ENCODE results near the gene DCLRE1B.
A peak's percentile ranks its signal among the peaks of the same experiment; 100 is the strongest.

Gene DCLRE1B

DNA sequence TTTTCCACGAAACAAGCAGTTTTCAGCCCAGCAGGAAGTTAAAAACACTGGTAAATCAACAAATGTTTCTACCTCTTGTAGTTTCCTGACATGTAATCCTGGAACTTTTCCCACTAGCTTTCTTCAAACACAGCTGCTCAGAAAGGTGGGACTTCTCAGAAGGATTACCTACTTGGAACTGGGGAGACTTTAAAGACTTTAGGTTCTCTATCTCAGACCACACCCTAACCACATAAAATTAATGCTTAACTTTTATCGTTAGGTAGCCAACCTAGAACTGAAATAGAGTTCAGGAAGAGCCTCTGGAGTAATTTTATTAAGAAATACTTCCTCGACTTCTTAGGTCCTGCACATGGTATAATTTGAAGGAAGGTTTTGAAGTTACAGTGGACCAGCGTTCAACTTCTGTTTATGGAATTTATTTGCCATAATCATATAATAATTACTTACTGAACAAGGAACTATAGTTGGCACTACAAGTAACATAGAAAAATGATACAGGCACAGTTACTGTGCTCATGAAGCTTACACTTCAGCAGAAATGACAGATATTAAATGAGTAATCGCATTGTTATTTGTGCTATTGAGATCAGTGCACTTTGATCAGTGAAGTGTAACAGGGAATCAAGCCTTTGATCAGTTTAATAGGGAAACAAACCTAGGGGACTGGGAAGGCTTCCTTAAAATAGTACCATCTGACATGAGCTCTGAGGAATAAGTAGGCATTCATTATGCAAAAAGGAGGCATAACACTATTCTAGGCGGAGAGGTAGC, 17.5 kb upstream of the DCLRE1B start, which contains the start of gene BCL2L15:
BCL2L15 (minus strand) TSS at position 180 of the 774 bp plus-strand sequence. CDS start 206 bp downstream, outside the sequence.
- DNase-seq (ENCODE audit: low read depth): no peak

DNA sequence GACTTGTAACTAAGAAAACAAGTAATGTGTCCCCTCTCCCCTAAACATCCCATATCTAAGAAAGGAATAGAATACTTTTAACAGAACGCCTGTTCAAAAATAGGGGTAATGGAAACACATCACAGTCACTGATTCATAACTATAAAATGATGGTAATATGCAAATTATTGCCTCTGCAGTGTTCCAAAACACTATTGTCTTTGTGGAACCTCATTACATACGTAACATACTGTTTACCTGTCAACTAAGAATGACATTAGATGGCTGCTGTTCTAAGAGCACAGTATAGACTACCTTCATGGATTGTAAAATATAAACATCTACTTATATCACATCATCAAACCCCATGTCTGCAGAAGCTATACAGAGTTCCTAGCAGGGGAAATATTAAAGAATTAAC, 14.3 kb upstream of the DCLRE1B start:
- no peak for DNase-seq (ENCODE audit: low read depth)

DNA sequence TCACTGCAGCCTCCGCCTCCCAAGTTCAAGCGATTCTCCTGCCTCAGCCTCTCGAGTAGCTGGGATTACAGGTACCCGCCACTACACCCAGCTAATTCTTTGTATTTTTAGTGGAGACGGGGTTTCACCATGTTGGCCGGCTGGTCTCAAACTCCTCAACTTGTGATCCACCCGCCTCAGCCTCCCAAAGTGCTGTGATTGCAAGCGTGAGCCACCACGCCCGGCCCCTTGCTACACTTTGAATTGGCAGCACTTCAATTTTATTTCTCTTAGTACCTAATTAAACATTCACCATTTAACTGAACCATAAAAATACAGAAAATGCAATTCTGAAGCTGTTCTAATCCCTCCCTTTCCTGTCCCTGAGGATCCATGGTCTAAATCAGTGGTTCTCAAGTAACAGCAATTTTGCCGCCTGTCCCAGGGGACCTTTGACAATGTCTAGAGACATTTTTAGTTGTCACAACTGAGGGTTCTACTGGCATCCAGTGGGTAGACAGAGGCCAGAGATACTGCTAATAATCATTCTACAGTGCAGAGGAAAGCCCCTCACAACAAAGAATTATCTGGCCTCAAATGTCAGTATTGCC, 13.4 kb upstream of the DCLRE1B start:
- DNase-seq (ENCODE audit: low read depth): no peak

DNA sequence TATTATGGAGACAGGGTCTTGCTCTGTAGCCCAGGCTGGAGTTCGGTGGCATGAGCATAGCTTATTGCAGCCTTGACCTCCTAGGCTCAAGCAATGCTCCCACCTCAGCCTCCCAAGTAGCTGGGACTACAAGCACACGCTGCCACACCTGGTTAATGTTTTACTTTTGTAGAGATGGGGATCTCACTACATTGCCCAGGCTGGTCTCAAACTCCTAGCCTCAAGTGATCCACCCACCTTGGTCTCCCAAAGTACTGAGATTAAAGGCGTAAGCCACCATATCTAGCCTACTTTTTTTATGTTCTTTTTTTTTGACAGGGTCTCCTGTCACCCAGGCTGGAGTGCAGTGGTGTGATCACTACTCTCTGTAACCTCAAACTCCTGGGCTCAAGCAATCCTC, 11.9 kb upstream of the DCLRE1B start:
- no peak for DNase-seq (ENCODE audit: low read depth)

DNA sequence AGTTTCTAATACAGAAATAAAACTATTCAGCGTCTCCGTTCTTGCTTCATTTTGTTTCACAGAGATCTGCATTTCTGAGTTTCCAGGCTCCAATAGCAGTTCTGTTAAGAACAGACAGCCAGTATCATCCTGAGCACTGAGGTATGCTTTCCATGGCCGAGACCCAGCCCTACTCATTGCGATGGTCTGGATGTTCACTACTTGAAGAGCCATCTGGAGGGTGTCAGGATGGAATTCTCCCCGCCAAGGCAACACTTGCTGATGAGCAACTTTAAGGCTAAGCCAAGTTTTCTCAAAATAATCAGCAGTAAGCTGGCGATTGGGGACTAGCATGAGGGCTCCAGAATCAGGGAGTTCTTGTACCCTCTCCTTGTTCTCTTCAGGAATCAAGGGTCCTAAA, 10.0 kb upstream of the DCLRE1B start:
- no peak for DNase-seq (ENCODE audit: low read depth)

DNA sequence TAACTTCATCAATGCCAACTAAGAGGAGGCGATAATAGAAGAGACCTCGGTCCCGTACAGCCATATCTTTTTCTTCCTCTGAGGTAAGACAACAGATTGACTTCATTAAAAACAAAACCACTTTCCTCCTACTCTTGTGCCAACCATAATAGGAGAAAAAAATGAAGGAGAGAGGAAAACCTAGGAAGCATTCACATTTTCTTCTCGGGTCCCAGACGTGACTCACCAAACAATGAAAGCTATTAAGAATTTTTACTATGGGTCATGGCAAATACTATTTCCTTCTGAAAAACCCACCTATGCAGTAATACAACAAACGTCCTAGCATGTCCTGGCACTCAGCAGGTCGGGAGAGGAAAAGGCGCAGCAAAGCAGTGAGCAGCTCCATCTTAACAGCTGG, 9.2 kb upstream of the DCLRE1B start:
- DNase-seq (ENCODE audit: low read depth): no peak

DNA sequence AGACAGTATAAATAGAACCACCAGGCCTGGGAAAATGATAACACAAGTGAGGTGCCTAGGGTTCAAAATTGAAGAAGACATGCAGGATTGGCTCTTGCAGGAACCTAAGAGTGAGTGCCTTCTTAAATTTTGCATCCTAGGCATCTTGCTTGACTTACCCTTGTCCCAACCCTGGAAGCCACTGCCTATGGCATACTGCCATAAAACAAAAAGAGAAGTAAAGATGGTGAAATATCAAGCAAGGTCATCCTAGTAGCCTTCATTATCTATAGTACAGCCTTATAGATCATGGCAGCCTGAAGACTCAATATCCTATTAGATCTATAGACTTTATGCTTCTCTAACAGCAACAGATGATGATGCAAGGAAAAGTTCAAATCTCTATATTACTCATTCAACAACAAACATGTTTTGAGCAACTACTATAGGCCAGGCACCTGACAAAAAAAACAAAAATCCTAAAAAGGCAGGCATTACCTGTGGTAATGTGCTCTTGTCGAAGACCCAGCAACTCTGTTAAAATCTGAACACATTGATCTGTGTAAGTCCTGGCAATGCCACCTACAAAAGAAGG, 6.8 kb upstream of the DCLRE1B start:
- no peak for DNase-seq (ENCODE audit: low read depth)

DNA sequence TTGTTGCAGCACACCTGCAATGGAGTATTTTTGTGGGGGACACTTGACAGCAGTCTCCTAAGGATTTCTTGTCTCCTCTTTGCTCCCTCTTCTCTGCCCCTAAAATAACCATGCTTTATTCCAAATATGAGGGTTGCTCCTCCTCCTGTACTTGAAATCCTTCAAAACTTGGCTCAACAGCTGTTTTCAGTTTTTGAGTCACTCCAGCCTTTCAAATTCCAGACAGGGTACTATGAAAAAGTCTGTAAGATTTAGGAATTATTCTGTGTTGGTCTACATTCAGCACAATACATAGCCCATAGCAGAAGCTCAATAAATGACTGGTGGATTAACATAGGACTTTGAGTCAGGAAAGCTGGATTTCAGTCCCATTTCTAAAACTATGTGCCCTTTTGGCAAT, 6.0 kb upstream of the DCLRE1B start:
- no peak for DNase-seq (ENCODE audit: low read depth)

DNA sequence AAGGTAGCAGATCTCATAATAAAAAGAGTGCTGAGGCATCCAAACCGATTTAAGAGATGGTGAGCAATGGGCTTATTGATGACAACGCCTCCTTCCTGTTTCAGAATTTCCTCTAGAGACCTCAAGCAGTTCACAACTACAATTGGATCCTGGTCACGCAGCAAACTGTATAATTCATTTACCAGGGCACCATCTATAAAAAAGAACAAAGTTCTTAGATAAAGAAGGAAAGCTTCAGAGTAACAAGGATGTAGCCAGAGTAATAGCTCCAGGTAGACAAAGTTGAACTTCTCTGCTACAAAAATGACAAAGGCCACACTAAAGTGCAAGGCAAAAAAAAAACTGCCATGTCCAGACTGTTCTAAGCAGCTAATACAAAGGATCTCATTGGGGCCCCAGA, 3.9 kb upstream of the DCLRE1B start:
- DNase-seq (ENCODE audit: low read depth): no peak

DNA sequence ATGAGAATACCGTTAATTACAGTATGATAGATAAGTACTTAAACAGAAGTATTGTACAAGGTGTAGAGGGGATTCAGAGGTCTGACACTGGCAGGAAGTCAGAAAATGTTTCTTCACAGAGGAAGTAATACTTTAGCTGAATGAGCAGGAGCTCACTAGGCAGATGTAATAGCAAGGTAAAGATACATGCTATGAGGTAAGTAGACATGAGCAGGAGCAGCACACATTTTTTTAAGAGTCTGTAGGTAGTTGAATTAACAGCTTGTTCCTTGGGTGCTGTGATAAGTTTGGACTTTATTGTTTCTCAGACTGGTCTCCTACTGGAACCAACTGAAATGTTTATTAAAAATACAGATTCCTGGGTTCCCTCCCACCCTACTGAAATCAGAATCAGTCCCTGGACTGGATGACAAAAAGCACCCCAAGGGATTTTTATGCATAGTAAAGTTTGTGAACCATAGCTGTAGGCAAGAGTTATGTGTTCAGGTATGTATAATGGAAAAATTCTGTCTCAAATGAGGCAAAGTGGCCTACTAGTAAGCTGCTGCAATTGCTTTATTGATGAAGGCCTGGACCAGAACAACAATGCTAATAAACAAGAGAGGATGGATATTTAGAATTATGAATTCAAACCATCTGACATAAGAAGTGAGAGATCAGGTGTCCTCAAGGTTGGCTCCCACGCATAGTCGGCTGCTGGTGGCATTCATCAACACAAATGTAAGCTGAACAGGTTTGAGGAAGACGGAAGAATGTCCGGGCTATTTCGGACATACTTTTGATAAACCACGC, 1.4 kb upstream of the DCLRE1B start:
- peak; percentile 6 for DNase-seq (ENCODE audit: low read depth)

DNA sequence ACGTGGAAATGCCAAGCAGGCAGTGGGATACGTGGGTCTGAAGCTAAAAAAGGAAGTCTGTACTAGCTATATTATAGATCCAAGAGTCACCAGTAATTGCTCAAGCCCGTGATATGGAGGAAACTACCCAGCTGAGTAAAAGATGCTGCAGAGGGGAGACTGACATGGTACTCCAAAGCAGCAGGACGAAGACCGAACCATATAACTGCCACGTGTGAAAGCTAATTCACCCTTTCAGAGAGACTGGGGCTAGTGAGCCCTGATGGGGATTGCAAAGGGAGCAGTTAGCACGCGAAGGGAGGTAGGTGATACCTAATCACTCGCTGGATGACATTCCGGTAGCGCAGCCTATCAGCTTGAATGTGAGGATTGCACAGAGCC, 843 bp upstream of the DCLRE1B start:
- no peak for DNase-seq (ENCODE audit: low read depth)

DNA sequence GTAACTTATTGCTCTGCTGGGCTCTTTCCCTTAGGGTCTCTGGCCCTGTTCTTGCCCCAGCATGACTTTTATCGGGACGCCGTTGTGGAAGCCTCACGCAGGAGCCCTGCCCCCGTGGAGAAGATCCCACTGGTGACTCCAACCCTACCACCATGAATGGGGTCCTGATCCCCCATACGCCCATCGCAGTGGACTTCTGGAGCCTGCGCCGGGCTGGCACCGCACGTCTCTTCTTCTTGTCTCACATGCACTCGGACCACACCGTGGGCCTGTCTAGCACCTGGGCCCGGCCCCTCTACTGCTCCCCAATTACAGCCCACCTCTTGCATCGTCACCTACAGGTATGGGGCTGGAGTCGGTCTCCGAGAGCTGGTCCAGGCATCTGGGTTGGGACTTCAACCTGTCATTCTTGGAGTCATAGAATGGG, 322 bp downstream of the DCLRE1B start:
- DNase-seq (ENCODE audit: low read depth): peak; percentile 20

DNA sequence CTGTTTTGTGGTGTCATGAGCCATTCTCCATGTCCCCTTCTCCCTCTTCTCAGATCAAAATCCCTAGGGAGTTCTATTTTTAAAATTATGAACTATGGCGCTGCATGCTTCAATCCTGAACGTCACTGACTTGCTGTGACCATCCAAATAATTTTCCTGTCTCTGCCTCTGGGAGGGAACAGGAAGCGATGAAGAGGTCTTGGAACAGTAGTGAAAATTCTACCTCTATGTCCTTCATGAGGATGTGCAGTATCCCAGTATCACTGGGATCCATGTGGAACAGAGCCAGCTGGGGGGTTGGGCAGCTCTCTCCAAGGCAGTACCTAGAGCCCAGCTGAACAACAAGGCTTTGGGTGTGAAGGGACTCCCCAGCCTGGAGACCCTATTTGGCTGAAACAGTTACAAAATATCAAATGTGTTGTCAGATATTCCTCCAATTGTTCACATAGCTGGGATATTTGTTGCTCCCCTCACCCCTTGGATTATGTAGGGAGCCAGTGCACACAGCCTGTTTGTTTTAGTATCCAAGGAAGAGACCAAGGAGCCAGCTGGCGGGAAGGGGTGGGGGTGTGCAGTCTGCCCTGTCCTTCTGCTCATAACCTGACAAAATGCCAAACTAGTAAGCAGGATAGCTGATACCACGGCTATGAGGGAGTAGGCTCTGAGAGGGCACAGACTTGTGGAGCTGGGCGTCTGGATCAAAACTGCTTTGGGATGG, 7.6 kb downstream of the DCLRE1B start:
- no peak for DNase-seq (ENCODE audit: low read depth)

DNA sequence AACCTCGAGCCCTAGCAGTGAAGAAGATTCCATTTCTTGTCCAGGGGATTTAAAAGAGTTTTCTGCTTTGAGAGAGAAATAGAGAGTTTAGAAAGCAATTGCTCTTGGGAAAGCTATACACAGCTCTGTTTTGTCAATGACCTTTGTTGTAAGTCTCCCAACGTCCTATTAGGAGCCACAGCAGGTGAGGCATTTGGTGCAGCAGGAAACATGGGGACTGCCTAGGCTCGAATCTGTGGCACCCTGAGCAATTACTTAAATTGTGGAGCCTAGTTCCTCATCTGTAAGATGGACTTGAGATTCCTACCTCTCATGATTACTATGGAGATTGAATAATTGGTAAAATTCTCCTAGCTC, 8.2 kb downstream of the DCLRE1B start:
- DNase-seq (ENCODE audit: low read depth): no peak

DNA sequence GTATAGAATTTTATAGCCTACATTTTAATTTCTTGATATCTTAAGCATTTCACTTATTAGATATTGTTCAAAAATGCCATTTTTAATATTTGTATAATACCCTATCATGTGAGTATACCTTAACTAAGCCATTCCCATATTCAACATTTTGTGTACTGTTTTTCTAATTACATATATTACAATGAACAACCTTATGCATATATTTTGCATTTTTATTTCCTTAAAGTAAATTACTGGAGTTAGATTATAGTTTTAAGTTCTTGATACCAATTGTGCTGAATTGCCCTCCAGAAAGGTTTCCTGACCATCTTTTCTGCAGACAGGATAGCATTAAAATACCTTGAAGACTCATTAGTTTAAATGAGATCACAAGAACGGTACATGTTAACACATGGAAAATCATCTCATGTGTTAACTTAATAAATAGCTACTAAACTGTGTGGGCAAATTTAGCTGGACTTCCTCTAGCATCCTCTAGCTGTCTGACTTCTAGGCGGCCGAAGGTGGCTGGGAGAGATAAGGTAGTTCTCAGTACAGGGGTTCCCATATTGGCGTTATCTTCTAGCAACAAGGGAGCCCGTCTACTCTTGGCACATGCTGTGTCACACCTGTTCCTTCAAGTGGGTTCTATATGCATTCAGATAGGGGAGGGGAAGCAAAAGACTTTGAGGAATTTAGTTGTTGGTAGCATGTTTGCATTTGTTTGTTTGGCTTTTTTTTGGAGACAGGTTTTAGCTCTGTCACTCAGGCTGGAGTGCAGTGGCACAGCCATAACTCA, 8.9 kb downstream of the DCLRE1B start:
- DNase-seq (ENCODE audit: low read depth): no peak

DNA sequence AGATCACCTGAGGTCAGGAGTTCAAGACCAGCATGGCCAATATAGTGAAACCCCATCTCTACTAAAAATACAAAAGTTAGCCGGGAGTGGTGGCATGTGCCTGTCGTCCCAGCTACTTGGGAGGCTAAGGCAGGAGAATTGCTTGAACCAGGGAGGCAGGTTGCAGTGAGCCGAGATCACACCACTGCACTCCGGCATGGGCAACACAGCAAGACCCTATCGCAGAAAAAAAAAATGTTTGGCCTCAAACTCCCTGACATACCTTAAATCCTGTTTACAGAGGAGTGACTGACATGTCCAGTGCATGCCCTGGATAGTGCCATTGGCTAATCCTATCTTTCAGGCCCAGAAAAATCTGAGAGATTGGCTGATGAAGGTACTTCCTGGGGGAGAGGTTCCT, 11.8 kb downstream of the DCLRE1B start:
- DNase-seq (ENCODE audit: low read depth): no peak

DNA sequence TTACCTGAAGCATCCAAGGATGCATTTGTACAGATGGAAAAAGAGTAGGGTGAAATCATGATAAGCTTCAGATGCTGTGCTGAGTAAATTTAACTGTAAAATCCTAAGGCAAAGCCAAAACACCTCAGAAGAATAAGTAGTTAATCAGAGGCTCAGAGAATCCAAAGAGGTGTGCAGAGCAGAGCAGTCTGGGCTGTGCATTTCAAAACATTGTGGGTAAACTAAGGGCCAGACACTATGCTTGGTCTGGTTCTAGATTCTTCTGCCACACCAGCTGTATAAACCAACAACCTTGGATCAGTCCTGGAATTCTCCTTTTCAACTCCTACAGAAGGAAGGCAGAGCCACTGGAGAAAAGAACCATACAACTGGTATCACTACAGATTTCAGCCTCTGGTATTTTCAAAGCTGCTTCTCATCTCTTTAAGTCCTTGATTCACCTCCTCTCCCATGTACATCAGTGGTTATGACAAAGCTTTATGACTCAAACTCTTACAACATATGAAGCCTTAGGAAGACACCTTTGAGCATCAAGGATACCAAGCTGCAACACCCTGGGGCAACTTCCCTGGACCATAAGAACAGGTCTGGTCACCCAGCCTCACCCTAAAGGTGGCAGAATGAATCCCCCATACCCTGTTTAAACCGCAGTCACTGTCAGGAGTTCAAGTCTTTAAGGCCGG, 12.4 kb downstream of the DCLRE1B start:
- DNase-seq (ENCODE audit: low read depth): no peak

DNA sequence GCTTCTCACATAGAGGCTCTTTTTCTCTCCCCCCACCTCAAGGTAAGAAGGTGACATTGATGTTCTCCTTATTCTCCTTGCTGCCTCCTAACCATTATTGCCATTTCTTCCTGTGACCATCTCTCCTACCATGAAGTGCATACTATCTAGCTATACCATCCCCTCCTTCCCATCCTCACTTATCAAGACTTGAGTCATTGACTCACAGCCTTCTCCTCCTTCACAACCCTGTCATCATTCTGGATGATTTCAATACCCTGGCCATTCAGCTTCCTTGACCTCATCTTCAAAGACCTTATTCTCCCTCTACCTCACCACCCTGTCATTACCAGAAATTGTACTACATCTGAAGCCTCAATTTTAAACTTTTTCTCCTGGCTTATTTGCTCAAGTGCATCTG, 13.1 kb downstream of the DCLRE1B start:
- DNase-seq (ENCODE audit: low read depth): no peak

DNA sequence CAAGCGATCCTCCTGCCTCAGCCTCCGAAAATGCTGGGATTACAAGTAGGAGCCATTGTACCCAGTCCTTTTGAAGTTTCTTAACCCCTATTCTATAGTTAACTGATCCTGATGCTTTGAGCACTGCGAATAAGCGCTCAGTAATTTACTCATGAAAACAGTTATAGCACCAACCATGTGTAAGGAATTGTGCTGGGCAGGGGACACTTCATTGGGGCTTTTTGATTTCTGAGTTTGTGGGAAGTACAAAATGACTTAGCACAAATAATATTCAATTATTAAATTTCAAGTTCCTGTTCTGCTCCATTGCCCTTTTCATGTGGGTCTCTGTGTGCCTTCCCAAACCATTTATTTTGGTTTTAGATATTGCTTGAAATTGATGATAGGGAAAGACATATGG, 17.8 kb downstream of the DCLRE1B start:
- DNase-seq (ENCODE audit: low read depth): no peak

DNA sequence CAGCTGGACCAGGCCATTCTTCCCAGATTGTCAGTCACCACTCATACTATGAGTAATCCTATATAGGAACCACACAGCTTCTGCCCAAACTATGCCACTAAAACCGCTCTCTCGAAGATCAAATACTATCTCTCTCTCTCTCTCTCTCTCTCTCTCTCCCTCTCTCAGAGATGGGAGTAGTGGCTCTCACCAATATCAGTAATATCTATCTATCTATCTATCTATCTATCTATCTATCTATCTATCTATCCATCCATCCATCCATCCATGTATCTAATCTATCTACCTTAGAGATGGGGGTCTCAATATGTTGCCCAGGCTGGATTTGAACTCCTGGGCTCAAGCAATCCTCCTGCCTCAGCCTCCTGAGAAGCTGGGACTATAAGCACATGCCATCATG, 19.3 kb downstream of the DCLRE1B start:
- no peak for DNase-seq (ENCODE audit: low read depth)

All from activated T-cell treated with anti-CD3 and anti-CD28 coated beads for 24 hours (primary cell).